ACC112 (cell line): ENCODE results near the gene PANK3.
"Not testable (repeated sequence)": the region's sequence is repeated elsewhere in the genome, so short reads cannot be mapped to it uniquely, and the experiment has no call there.

Experiments used
- H2AFZ ChIP-seq: fragments of 200-600 bp; sonication (generic); one replicate; pipeline ENCODE4 v1.6.0; 2017; ENCODE audit warnings: antibody characterized with exemption, low read length; ENCODE audit not compliant: unreplicated experiment
- H3K27ac ChIP-seq: fragments of 200-600 bp; sonication (generic); 2 replicates; pipeline ENCODE4 v1.5.1; 2014; ENCODE audit warnings: low read depth, mild to moderate bottlenecking, antibody characterized with exemption, low read length, moderate library complexity
- H3K27me3 ChIP-seq: fragments of 200-600 bp; sonication (generic); 2 replicates; pipeline ENCODE4 v1.6.1; 2014; ENCODE audit warnings: mild to moderate bottlenecking, antibody characterized with exemption, low read length, moderate library complexity, mixed read lengths; ENCODE audit not compliant: insufficient read depth
- H3K36me3 ChIP-seq: fragments of 200-600 bp; sonication (generic); 2 replicates; pipeline ENCODE4 v1.6.1; 2016; ENCODE audit warnings: mild to moderate bottlenecking, antibody characterized with exemption, low read length, moderate library complexity, mixed read lengths; ENCODE audit not compliant: insufficient read depth
- H3K4me1 ChIP-seq: fragments of 200-600 bp; sonication (generic); one replicate; pipeline ENCODE4 v1.6.1; 2016; ENCODE audit warnings: low read length, mixed read lengths; ENCODE audit not compliant: insufficient read depth, unreplicated experiment, control insufficient read depth
- H3K4me3 ChIP-seq: fragments of 200-600 bp; sonication (generic); 2 replicates; pipeline ENCODE4 v1.5.1; 2014; ENCODE audit warnings: mild to moderate bottlenecking, low read depth, low read length
- H3K79me2 ChIP-seq: fragments of 200-600 bp; sonication (generic); one replicate; pipeline ENCODE4 v1.6.0; 2016; ENCODE audit warnings: low read length; ENCODE audit not compliant: control insufficient read depth, unreplicated experiment, insufficient read depth

Gene PANK3

DNA sequence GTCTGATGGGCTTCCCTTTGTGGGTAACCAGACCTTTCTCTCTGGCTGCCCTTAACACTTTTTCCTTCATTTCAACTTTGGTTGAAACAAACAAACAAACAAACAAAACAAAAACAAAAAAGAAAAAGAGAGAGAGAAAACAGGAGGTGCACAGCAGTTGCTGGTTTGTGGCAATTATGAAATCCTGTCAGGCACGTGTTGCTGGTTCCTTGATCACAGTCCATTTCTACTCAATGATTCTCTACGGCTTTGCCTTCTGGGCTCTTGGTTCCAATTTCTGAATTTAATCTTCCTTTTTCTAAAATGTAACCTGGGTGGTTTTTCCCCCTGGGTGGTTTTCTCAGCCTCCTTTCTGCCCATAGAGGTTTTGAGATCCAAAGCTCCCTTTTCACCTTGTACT lies 17.8 kb upstream of the PANK3 start:
- peaks cover 15% of the 10 kb centered on the region for H3K27me3 ChIP-seq
- no peak overlapping the region for H3K4me3 ChIP-seq
- no peak overlapping the region for H3K27ac ChIP-seq
- no peaks in the 10 kb centered on the region for H3K79me2 ChIP-seq
- no peak overlapping the region for H2AFZ ChIP-seq
- no peaks in the 10 kb centered on the region for H3K4me1 ChIP-seq
- no peaks in the 10 kb centered on the region for H3K36me3 ChIP-seq

DNA sequence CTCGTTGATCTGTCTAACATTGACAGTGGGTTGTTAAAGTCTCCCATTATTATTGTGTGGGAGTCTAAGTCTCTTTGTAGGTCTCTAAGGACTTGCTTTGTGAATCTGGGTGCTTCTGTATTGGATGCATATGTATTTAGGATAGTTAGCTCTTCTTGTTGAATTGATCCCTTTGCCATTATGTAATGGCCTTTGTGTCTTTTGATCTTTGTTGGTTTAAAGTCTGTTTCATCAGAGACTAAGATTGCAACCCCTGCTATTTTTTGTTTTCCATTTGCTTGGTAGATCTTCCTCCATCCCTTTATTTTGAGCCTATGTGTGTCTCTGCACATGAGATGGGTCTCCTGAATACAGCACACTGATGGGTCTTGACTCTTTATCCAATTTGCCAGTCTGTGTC lies 17.0 kb upstream of the PANK3 start:
- H3K4me3 ChIP-seq, H3K79me2 ChIP-seq, H3K27ac ChIP-seq, H3K4me1 ChIP-seq, H2AFZ ChIP-seq, H3K36me3 ChIP-seq: not testable (repeated sequence)
- H3K27me3 ChIP-seq: peaks cover 23% of the 10 kb centered on the region

DNA sequence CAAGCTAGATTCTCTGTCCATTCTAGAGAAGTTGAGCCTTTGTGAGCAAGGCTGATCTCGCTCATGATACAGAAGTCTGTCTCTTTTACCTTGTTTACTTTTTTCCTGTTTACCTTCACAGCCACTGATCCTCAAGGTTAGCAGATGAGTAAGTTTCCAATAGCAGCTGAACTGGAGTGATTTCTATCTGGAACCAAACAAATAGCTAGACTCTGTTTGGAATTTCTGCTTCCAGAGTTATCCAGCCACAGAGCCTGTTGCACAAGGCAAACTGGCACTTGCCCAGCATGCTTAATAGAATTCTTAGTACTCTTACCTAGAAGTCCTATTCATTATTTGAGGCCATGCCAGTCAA lies 12.8 kb upstream of the PANK3 start:
- H3K79me2 ChIP-seq: no peaks in the 10 kb centered on the region
- H3K27ac ChIP-seq: no peak overlapping the region
- H3K4me3 ChIP-seq: no peak overlapping the region
- no peaks in the 10 kb centered on the region for H3K4me1 ChIP-seq
- H3K36me3 ChIP-seq: no peaks in the 10 kb centered on the region
- no peak overlapping the region for H2AFZ ChIP-seq
- peaks cover 26% of the 10 kb centered on the region for H3K27me3 ChIP-seq

DNA sequence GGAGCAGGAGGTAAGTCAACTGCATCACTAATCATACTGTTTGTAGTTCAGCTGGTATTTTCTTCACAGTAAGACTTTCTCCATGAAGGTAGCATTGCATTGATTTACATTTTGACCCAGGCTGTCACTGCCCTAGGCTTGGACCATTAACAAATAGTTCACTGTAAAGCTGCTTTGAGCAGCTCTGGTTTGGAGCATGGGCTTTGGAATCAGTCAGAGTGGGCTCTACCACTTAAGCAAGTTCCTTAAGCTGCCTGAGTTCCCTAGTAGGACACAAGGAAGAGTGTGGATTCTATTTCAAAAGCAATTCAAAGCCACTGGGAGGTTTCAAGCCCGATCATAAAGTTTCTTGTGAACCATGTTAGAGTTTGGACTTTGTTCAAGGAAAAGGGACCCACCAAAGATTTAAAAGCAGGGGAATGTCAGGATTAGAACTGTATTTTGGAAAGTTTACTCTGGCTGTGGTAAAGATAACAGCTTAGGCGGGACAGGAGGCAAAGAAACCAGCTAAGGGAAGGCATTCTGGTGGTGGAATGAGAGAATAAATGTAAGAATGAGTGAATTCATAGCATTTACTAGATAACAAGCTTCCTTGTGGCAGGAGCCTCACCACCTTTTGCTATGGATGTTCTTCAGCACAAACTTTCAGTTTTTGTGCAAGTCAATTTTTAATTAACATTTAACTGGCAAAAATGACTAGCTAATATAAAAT lies 12.3 kb upstream of the PANK3 start:
- H3K27ac ChIP-seq: no peak overlapping the region
- H3K4me1 ChIP-seq: no peaks in the 10 kb centered on the region
- peaks cover 23% of the 10 kb centered on the region for H3K27me3 ChIP-seq
- H3K36me3 ChIP-seq: no peaks in the 10 kb centered on the region
- no peak overlapping the region for H3K4me3 ChIP-seq
- H3K79me2 ChIP-seq: no peaks in the 10 kb centered on the region
- H2AFZ ChIP-seq: no peak overlapping the region

DNA sequence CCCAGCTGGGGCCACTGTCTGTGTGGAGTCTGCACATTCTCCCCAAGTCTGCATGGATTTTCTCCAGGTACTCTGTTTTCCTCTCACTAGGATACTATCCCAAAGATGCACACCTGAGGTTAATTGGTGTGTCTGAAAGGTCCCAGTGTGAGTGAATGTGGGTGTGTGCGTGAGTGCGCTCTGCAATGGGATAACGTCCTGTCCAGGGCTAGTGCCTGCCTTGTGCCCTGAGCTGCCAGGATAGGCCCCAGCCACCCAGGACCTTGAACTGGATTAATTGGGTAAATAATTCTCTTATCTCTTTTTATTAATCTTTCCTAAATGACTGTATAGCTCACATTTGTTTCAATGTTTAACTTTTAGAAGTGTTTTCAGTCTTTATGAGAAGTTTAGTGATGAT lies 11.5 kb upstream of the PANK3 start:
- no peak overlapping the region for H3K4me3 ChIP-seq
- no peaks in the 10 kb centered on the region for H3K36me3 ChIP-seq
- no peak overlapping the region for H2AFZ ChIP-seq
- no peaks in the 10 kb centered on the region for H3K79me2 ChIP-seq
- peaks cover 31% of the 10 kb centered on the region for H3K27me3 ChIP-seq
- H3K4me1 ChIP-seq: no peaks in the 10 kb centered on the region
- H3K27ac ChIP-seq: no peak overlapping the region

DNA sequence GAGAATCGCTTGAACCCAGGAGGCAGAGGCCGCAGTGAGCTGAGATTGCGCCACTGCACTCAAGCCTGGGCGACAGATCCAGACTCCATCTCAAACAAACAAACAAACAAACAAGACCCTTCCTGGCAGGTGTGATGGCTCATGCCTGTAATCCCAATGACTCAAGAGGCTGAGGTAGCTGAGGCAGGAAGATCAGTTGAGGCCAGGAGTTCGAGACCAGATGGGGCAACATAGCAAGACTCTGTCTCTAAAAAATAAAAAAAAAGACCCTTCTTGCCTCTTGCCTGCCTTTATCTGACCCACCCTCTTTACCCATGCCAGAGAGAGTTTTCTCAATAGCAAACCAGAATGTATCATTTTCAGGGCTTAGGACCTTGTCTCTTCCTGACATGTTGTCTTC lies 8.8 kb upstream of the PANK3 start:
- Histone ChIP-seq H3K4me3 (no peak overlapping the region), H2AFZ (no peak overlapping the region), H3K27me3 (peaks cover 31% of the 10 kb centered on the region), H3K36me3 (no peaks in the 10 kb centered on the region), H3K4me1 (no peaks in the 10 kb centered on the region), H3K27ac (no peak overlapping the region), H3K79me2 (no peaks in the 10 kb centered on the region)

DNA sequence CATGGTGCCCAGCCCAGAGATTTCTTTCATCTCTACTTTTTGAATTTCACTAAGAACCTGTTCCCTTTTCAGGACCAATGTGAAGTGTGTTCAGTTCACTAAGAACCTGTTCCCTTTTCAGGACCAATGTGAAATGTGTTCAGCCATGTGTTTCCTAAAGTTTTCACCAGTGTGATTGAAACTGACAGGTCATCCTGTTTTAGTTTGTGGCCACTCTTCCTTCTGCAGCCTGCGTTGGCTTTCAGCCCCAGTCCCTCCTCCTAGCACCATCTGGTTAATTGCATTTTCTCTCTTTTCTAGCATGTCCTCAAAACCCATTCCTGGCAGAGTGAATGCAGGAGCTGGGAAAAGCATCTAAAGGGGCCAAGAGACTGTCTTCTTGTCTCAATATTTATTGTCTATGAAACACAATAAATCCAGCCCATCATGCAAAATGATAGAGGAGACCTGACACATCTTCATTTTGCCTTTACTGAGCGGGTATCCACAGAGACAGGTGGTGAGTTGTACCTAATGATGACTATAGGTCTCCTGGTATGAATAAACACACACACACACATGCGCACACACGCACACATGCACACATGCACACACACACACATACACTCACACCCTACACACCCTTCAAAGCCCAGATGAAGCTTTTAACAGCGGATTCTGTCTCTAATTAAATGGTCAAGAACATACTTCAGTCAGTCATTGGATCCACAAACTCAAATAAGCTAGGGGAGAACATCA lies 6.1 kb upstream of the PANK3 start:
- no peaks in the 10 kb centered on the region for H3K36me3 ChIP-seq
- H3K79me2 ChIP-seq: no peaks in the 10 kb centered on the region
- H3K4me1 ChIP-seq: peaks cover under 1% of the 10 kb centered on the region
- H3K27me3 ChIP-seq: peaks cover 18% of the 10 kb centered on the region
- no peak overlapping the region for H3K4me3 ChIP-seq
- H2AFZ ChIP-seq: no peak overlapping the region
- no peak overlapping the region for H3K27ac ChIP-seq

DNA sequence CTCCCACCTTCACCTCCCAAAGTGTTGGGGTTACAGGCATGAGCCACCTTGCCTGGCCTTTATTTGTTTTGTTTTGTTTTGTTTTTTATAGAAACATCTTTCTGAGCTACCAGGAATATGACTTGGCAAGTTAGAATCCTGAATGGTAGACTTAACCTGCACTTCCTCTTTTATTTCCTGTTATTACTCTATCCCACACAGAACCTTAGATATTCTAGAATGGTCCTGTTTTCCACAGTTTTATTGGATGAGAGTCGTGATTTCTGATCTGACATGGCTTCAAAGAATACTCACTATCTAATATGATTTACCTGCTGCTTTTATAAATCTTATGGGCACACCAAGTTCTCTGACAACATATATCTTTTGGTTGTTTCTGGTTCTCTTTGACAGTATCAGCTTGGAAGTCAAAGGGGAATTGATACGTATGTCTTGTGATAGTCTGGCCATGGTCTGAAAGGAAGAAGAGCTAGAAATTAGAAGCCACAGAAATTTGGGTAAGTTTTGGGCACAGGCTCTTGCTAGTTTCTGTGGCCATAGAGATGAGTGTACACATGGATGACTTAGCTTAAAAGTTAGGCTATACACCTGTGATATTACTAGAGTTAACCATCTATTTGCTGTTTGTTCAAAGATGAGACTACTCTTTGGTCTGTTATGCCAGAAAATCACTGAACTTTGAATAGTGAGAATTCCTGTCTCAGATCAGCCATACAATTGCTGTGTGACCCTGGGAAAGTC lies 4.7 kb upstream of the PANK3 start:
- peaks cover 15% of the 10 kb centered on the region for H3K27me3 ChIP-seq
- H3K4me1 ChIP-seq: peaks cover 5% of the 10 kb centered on the region
- no peak overlapping the region for H3K27ac ChIP-seq
- no peak overlapping the region for H2AFZ ChIP-seq
- H3K4me3 ChIP-seq: no peak overlapping the region
- peaks cover 1% of the 10 kb centered on the region for H3K79me2 ChIP-seq
- no peaks in the 10 kb centered on the region for H3K36me3 ChIP-seq

DNA sequence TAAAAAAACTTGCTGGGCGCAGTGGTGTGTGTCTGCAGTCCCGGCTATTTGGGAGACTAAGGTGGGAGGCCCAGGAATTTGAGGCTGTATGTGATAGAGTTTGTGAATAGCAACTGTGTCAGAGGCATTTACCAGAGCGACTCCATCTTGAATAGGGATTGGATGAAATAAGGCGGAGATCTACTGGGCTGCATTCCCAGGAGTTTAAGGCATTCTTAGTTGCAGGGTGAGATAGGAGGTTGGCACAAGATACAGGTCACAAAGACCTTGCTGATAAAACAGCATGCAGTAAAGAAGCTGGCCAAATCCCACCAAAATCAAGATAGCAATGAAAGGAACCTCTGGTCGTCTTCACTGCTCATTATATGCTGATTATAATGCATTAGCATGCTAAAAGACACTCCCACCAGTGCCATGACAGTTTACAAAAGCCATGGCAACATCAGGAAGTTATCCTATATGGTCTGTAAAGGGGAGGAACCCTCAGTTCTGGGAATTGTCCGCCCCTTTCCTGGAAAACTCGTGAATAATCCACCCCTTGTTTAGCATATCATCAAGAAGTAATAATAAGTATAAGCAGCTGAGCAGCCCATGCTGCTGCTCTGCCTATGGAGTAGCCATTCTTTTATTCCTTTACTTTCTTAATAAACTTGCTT lies 1.8 kb upstream of the PANK3 start:
- H3K36me3 ChIP-seq, H3K4me3 ChIP-seq, H3K27me3 ChIP-seq, H2AFZ ChIP-seq, H3K27ac ChIP-seq: not testable (repeated sequence)
- Histone ChIP-seq H3K4me1 (peaks cover 17% of the 10 kb centered on the region), H3K79me2 (peaks cover 29% of the 10 kb centered on the region)

DNA sequence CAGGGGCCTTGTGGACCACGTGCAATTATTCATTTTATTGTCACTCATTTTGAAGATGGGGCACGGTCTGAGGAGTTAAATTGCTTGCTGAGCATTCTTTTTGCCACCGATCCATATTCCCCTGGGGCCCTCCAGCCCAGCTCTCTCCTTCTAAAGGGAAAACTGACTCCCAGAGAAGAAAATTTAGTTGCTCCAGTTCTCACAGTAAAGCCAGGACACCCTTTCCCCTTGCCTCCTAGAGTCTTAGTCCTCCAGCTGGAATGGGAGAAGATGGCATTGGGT lies 1.0 kb upstream of the PANK3 start:
- Histone ChIP-seq H3K79me2 (peaks cover 37% of the 10 kb centered on the region), H3K27me3 (no peaks in the 10 kb centered on the region), H3K4me3 (peak overlapping the region; percentile 79), H2AFZ (peak overlapping the region; percentile 99), H3K36me3 (0 out of 2 replicates have a peak, but pooled peaks cover 2% of the 10 kb centered on the region), H3K4me1 (peaks cover 18% of the 10 kb centered on the region), H3K27ac (peak overlapping the region; percentile 87)
